Measurements from ENCODE around the gene ARID4B.

GRCh38 chr1:235289859-235290739 is 37.9 kb downstream of the ARID4B start:
- no peak for TF ChIP-seq POLR2A (IDR thresholded peaks at IDR 0.05; ENCODE audit: low read depth, low read length)
- TF ChIP-seq, protein P1, sequence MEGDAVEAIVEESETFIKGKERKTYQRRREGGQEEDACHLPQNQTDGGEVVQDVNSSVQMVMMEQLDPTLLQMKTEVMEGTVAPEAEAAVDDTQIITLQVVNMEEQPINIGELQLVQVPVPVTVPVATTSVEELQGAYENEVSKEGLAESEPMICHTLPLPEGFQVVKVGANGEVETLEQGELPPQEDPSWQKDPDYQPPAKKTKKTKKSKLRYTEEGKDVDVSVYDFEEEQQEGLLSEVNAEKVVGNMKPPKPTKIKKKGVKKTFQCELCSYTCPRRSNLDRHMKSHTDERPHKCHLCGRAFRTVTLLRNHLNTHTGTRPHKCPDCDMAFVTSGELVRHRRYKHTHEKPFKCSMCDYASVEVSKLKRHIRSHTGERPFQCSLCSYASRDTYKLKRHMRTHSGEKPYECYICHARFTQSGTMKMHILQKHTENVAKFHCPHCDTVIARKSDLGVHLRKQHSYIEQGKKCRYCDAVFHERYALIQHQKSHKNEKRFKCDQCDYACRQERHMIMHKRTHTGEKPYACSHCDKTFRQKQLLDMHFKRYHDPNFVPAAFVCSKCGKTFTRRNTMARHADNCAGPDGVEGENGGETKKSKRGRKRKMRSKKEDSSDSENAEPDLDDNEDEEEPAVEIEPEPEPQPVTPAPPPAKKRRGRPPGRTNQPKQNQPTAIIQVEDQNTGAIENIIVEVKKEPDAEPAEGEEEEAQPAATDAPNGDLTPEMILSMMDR (IDR thresholded peaks at IDR 0.05; ENCODE audit: extremely low read depth in 1 of 2, insufficient read depth in 1 of 2, low read depth in 1 of 2, low read length in 2 of 2) = no peak
- TF ChIP-seq POLR2AphosphoS5 (IDR thresholded peaks at IDR 0.05; ENCODE audit: insufficient read depth, low read depth, low read length) = no peak
